DND-41 (cell line): Measurements from ENCODE around the gene LTBR.
"Not testable (repeated sequence)": the region's sequence is repeated elsewhere in the genome, so short reads cannot be mapped to it uniquely, and the experiment has no call there.

ENCODE experiments used
- ATAC-seq: fragments of 200-7000 bp; cut with Tn5 transposase; 3 replicates; pipeline ENCODE4 v1.9.1; 2021; ENCODE audit warnings: low read depth; ENCODE audit not compliant: insufficient read depth
- DNase-seq: peaks from one replicate; pipeline ENCODE4 v3.0.0-alpha.2; 2020
- H2AFZ ChIP-seq: 2 replicates; pipeline ENCODE4 v1.6.0; 2012; ENCODE audit warnings: low read depth, low read length
- H3K27ac ChIP-seq: 2 replicates; pipeline ENCODE4 v1.5.1; 2012; ENCODE audit warnings: low read length, inconsistent platforms
- H3K27me3 ChIP-seq: fragments of 200-600 bp; sonication (generic); 2 replicates; pipeline ENCODE4 v1.6.0; 2012; ENCODE audit warnings: low read length, mild to moderate bottlenecking, inconsistent platforms; ENCODE audit not compliant: insufficient read depth, poor library complexity
- H3K36me3 ChIP-seq: 2 replicates; pipeline ENCODE4 v1.5.1; 2012; ENCODE audit warnings: low read length, inconsistent platforms; ENCODE audit not compliant: insufficient read depth
- H3K4me1 ChIP-seq: 2 replicates; pipeline ENCODE4 v1.5.1; 2012; ENCODE audit warnings: mild to moderate bottlenecking, low read length; ENCODE audit not compliant: insufficient read depth
- H3K4me2 ChIP-seq: 2 replicates; pipeline ENCODE4 v1.6.0; 2012; ENCODE audit warnings: mild to moderate bottlenecking, moderate library complexity, low read length, inconsistent platforms; ENCODE audit not compliant: insufficient read depth
- H3K4me3 ChIP-seq, 2 experiments: fragments of 200-600 bp in 1 of 2; shearing (Covaris generic) in 1 of 2; 2 replicates each; pipeline ENCODE4 v1.5.1; 2012 to 2016; ENCODE audit warnings: inconsistent platforms in 2 of 2, low read length in 2 of 2, mild to moderate bottlenecking in 2 of 2, low read depth in 1 of 2, moderate library complexity in 1 of 2
- H3K79me2 ChIP-seq: 2 replicates; pipeline ENCODE4 v1.6.0; 2012; ENCODE audit warnings: low read length, inconsistent platforms; ENCODE audit not compliant: insufficient read depth
- H3K9ac ChIP-seq: 2 replicates; pipeline ENCODE4 v1.6.0; 2012; ENCODE audit warnings: low read depth, mild to moderate bottlenecking, inconsistent platforms, low read length, moderate library complexity
- H3K9me3 ChIP-seq: 2 replicates; pipeline ENCODE4 v1.5.1; 2012; ENCODE audit warnings: low read length, moderate library complexity, mild to moderate bottlenecking, inconsistent platforms; ENCODE audit not compliant: insufficient read depth, severe bottlenecking
- H4K20me1 ChIP-seq: 2 replicates; pipeline ENCODE4 v1.6.0; 2012; ENCODE audit warnings: low read length; ENCODE audit not compliant: insufficient read depth
- CTCF ChIP-seq: IDR thresholded peaks from 2 replicates; pipeline ENCODE4 v1.5.1; 2012; ENCODE audit warnings: borderline replicate concordance, low read length, moderate library complexity, mild to moderate bottlenecking; ENCODE audit not compliant: poor library complexity, severe bottlenecking; ENCODE audit errors: extremely low read depth
- EZH2 ChIP-seq: IDR thresholded peaks from 3 replicates; pipeline ENCODE4 v1.6.1; 2012; ENCODE audit warnings: borderline replicate concordance, low read depth, mild to moderate bottlenecking, moderate library complexity, low read length, inconsistent platforms; ENCODE audit not compliant: severe bottlenecking

LTBR gene

GRCh38 chr12:6425590-6426531, 41.9 kb downstream of the LTBR start:
- DNase-seq (no peak), ATAC-seq (no peak)
- no peak overlapping the region for H3K9ac ChIP-seq
- no peak overlapping the region for H3K4me3 ChIP-seq
- no peaks in the 10 kb centered on the region for H3K27me3 ChIP-seq
- no peak overlapping the region for H3K27ac ChIP-seq
- H2AFZ ChIP-seq: no peak overlapping the region
- H4K20me1 ChIP-seq: no peaks in the 10 kb centered on the region
- H3K79me2 ChIP-seq: no peaks in the 10 kb centered on the region
- TF ChIP-seq CTCF (no peak), EZH2 (no peak)
- no peak overlapping the region for H3K4me2 ChIP-seq
- no peaks in the 10 kb centered on the region for H3K9me3 ChIP-seq
- no peaks in the 10 kb centered on the region for H3K36me3 ChIP-seq
- H3K4me1 ChIP-seq: peaks cover 18% of the 10 kb centered on the region

- ATAC-seq: no peak
- Histone ChIP-seq H3K4me2 (no peak overlapping the region), H3K9ac (no peak overlapping the region)
Observed at GRCh38 chr12:6426882-6427671, 43.1 kb downstream of the LTBR start.

GRCh38 chr12:6427796-6428195, 43.8 kb downstream of the LTBR start:
- H3K27ac ChIP-seq, H3K9me3 ChIP-seq, H3K36me3 ChIP-seq, H2AFZ ChIP-seq, H3K9ac ChIP-seq, H3K27me3 ChIP-seq, ATAC-seq, H3K79me2 ChIP-seq, DNase-seq, H3K4me2 ChIP-seq, H3K4me3 ChIP-seq, H4K20me1 ChIP-seq: not testable (repeated sequence)
- H3K4me1 ChIP-seq: peaks cover 18% of the 10 kb centered on the region

More at GRCh38 chr12:6426882-6427671, 43.1 kb downstream of the LTBR start:
- no peaks in the 10 kb centered on the region for H3K79me2 ChIP-seq
- DNase-seq: peak; percentile 24
- TF ChIP-seq EZH2: no peak
- no peak for TF ChIP-seq CTCF
- H3K36me3 ChIP-seq: no peaks in the 10 kb centered on the region
- H3K4me3 ChIP-seq: no peak overlapping the region
- peaks cover 18% of the 10 kb centered on the region for H3K4me1 ChIP-seq
- no peak overlapping the region for H2AFZ ChIP-seq
- H3K27ac ChIP-seq: no peak overlapping the region
- H4K20me1 ChIP-seq: no peaks in the 10 kb centered on the region
- no peaks in the 10 kb centered on the region for H3K9me3 ChIP-seq
- H3K27me3 ChIP-seq: no peaks in the 10 kb centered on the region

GRCh38 chr12:6428326-6428725, 44.4 kb downstream of the LTBR start:
- Histone ChIP-seq H3K27ac (no peak overlapping the region), H3K27me3 (no peaks in the 10 kb centered on the region), H3K9ac (no peak overlapping the region), H3K4me3 (no peak overlapping the region), H3K9me3 (no peaks in the 10 kb centered on the region), H3K4me2 (no peak overlapping the region), H3K79me2 (no peaks in the 10 kb centered on the region), H3K36me3 (no peaks in the 10 kb centered on the region), H3K4me1 (peaks cover 16% of the 10 kb centered on the region), H4K20me1 (no peaks in the 10 kb centered on the region), H2AFZ (no peak overlapping the region)
- TF ChIP-seq EZH2 (no peak), CTCF (no peak)
- DNase-seq (no peak), ATAC-seq (no peak)
